Measurements from ENCODE around the gene CALN1. TPM values are rescaled to one million over a fixed set of nuclear protein-coding genes. Genes with fewer than 3 reads are reported as not detected.
"Not testable (repeated sequence)": the region's sequence is repeated elsewhere in the genome, so short reads cannot be mapped to it uniquely, and the experiment has no call there.

Gene CALN1
- total RNA-seq, 5 donors from 2014 or later (not counting 1 experiment from before 2014, with no cell fraction given) = 0.03 to 0.26 (median 0.05) TPM

DNA sequence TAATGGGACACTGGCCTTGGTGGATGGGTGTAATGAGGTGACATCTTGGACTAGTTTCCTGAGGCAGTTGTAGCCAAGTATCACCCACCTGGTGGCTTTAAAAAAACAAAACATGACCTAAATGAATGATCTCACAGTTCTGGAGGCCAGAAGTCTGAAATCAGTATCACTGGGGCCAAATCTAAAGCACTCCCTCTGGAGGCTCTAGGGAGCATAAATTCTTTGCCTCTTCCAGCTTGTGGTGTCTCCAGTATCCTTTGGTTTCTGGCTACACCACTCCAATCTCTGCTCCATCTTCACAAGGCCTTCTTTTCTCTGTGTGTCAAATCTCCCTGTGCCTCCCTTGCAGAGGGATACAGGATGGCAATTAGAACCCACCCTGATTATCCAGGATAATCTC is 342.9 kb downstream of the CALN1 start:
- Histone ChIP-seq H3K27ac (ENCODE audit: low read length) (no peak overlapping the region), H3K4me3 (ENCODE audit: control insufficient read depth in 1 of 2, extremely low read depth in 1 of 2, low read length in 1 of 2) (no peak overlapping the region), H3K36me3 (ENCODE audit: control insufficient read depth in 2 of 2, extremely low read depth in 1 of 2, insufficient read depth in 1 of 2, low read length in 1 of 2) (no peaks in the 10 kb centered on the region), H3K4me1 (ENCODE audit: control insufficient read depth in 1 of 2, extremely low read depth in 1 of 2, insufficient read depth in 2 of 2, low read length in 2 of 2) (no peaks in the 10 kb centered on the region), H3K27me3 (replicated peaks in 1 of 2; ENCODE audit: control insufficient read depth in 2 of 2, extremely low read depth in 1 of 2, insufficient read depth in 2 of 2, low read length in 1 of 2) (no peaks in the 10 kb centered on the region), H3K9me3 (peaks cover 8% of the 10 kb centered on the region)
- POLR2A ChIA-PET = no interaction called here
- Mint-ChIP-seq H3K27me3 (no peaks in the 10 kb centered on the region), H3K9me3 (peaks cover 15 to 37% (median 20%) of the 10 kb centered on the region in 3 donors), H3K36me3 (no peaks in the 10 kb centered on the region), H3K27ac (no peak overlapping the region), H3K4me1 (no peaks in the 10 kb centered on the region), H3K4me3 (no peak overlapping the region)
- CTCF ChIA-PET = no interaction called here
- no peak for DNase-seq
- no peak for ATAC-seq (replicated peaks in 1 of 4)

DNA sequence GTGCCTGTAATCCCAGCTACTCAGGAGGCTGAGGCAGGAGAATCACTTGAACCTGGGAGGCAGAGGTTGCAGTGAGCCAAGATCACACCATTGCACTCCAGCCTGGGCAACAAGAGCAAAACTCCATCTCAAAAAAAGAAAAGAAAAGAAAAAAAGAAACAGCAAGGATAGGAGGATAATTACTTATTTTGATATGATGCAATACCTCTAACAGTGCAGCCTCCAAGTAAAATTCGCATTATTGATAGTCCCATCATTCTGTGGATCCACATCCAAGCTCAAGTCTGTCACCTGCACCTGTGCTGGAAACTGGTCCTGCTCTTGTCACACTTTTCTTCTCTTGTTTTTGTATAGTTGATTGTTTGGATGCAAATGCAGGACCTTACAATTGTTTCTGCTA is 346.4 kb downstream of the CALN1 start:
- H3K4me1 Mint-ChIP-seq; POLR2A ChIA-PET; H3K4me3 ChIP-seq (ENCODE audit: control insufficient read depth in 1 of 2, extremely low read depth in 1 of 2, low read length in 1 of 2); H3K9me3 ChIP-seq; H3K27ac ChIP-seq (ENCODE audit: low read length); H3K36me3 Mint-ChIP-seq; DNase-seq; H3K27ac Mint-ChIP-seq; CTCF ChIA-PET; H3K4me3 Mint-ChIP-seq; H3K4me1 ChIP-seq (ENCODE audit: control insufficient read depth in 1 of 2, extremely low read depth in 1 of 2, insufficient read depth in 2 of 2, low read length in 2 of 2); H3K27me3 ChIP-seq (replicated peaks in 1 of 2; ENCODE audit: control insufficient read depth in 2 of 2, extremely low read depth in 1 of 2, insufficient read depth in 2 of 2, low read length in 1 of 2); H3K27me3 Mint-ChIP-seq; H3K36me3 ChIP-seq (ENCODE audit: control insufficient read depth in 2 of 2, extremely low read depth in 1 of 2, insufficient read depth in 1 of 2, low read length in 1 of 2); ATAC-seq (replicated peaks in 1 of 4): not testable (repeated sequence)
- no CpG with 5 or more reads among the region's 1 CpG for WGBS (ENCODE audit: insufficient coverage)
- H3K9me3 Mint-ChIP-seq = peaks cover 3 to 13% (median 11%) of the 10 kb centered on the region in 3 donors

DNA sequence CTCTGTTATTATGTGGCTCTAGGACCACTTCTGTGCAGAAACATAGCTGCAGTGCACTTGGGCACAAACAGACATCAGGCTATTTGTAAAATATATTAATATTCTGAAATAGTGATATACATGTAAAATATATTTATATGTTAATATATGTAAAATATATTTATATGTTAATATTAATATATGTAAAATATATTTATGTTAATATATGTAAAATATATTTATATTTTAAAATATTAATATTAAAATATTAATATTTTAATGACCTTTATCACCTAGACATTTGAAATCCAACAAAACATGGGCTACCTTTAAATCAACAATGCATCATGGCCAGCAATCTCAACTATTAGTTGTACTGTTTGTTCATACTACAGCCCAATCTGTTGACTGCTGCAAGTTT is 347.2 kb downstream of the CALN1 start:
- no peaks in the 10 kb centered on the region for H3K27me3 ChIP-seq (replicated peaks in 1 of 2; ENCODE audit: control insufficient read depth in 2 of 2, extremely low read depth in 1 of 2, insufficient read depth in 2 of 2, low read length in 1 of 2)
- H3K4me3 ChIP-seq (ENCODE audit: control insufficient read depth in 1 of 2, extremely low read depth in 1 of 2, low read length in 1 of 2) = no peak overlapping the region
- POLR2A ChIA-PET = no interaction called here
- H3K4me1 ChIP-seq (ENCODE audit: control insufficient read depth in 1 of 2, extremely low read depth in 1 of 2, insufficient read depth in 2 of 2, low read length in 2 of 2) = no peaks in the 10 kb centered on the region
- ATAC-seq (replicated peaks in 1 of 4) (no peak), DNase-seq (no peak)
- H3K27me3 Mint-ChIP-seq = no peaks in the 10 kb centered on the region
- H3K27ac Mint-ChIP-seq = no peak overlapping the region
- no peaks in the 10 kb centered on the region for H3K36me3 ChIP-seq (ENCODE audit: control insufficient read depth in 2 of 2, extremely low read depth in 1 of 2, insufficient read depth in 1 of 2, low read length in 1 of 2)
- H3K36me3 Mint-ChIP-seq = no peaks in the 10 kb centered on the region
- H3K27ac ChIP-seq (ENCODE audit: low read length) = no peak overlapping the region
- no peaks in the 10 kb centered on the region for H3K4me1 Mint-ChIP-seq
- no peak overlapping the region for H3K4me3 Mint-ChIP-seq
- CTCF ChIA-PET = no interaction called here
- no peaks in the 10 kb centered on the region for H3K9me3 ChIP-seq
- H3K9me3 Mint-ChIP-seq = peaks cover 3 to 13% (median 12%) of the 10 kb centered on the region in 3 donors

DNA sequence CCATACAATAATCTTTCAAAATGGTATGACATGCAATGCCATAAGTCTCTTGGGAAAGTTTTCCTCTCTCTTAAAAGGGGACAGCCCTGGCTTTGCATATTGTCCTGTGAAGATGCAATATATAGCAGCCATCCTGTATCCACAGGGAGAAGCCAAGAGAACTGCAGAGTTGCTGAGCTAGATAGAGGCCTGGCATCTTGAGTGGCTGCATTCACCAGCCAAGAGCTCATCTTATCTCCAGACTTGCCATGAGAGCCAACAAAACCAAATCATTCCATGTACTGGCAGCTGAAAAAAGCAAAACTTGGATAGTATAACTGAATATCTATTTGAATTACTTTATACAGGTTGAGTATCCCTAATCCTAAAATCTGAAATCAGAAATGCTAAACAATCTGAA is 348.8 kb downstream of the CALN1 start:
- Mint-ChIP-seq H3K27me3 (no peaks in the 10 kb centered on the region), H3K36me3 (no peaks in the 10 kb centered on the region), H3K4me1 (peaks cover 0 to 2% (median 0%) of the 10 kb centered on the region in 3 donors), H3K4me3 (no peak overlapping the region), H3K9me3 (peaks cover 3 to 12% (median 9%) of the 10 kb centered on the region in 3 donors), H3K27ac (no peak overlapping the region)
- ATAC-seq (replicated peaks in 1 of 4) (no peak), DNase-seq (no peak)
- Histone ChIP-seq H3K4me3 (ENCODE audit: control insufficient read depth in 1 of 2, extremely low read depth in 1 of 2, low read length in 1 of 2) (no peak overlapping the region), H3K36me3 (ENCODE audit: control insufficient read depth in 2 of 2, extremely low read depth in 1 of 2, insufficient read depth in 1 of 2, low read length in 1 of 2) (no peaks in the 10 kb centered on the region), H3K4me1 (ENCODE audit: control insufficient read depth in 1 of 2, extremely low read depth in 1 of 2, insufficient read depth in 2 of 2, low read length in 2 of 2) (peaks cover 0 to 5% of the 10 kb centered on the region in 2 experiments), H3K9me3 (no peaks in the 10 kb centered on the region), H3K27ac (ENCODE audit: low read length) (no peak overlapping the region), H3K27me3 (replicated peaks in 1 of 2; ENCODE audit: control insufficient read depth in 2 of 2, extremely low read depth in 1 of 2, insufficient read depth in 2 of 2, low read length in 1 of 2) (no peaks in the 10 kb centered on the region)
- POLR2A ChIA-PET = no interaction called here
- CTCF ChIA-PET = no interaction called here

DNA sequence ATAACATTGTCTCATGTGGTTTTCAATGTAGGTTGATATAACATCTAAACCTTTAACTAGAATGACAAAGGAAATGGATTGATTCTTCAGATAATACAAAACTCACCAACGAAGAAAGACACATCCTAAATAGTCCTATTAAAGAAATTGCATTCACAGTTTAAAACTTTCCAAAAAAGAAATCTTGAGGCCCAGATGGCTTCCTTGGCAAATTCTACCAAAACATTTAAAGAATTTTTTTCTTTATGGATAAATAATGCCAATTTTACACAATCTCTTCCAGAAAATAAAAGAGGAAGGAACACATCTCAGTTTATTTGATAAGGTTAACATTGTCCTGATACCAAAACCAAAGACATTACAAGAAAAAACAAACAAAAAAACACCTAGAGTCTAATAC is 349.5 kb downstream of the CALN1 start:
- Histone ChIP-seq H3K4me3 (ENCODE audit: control insufficient read depth in 1 of 2, extremely low read depth in 1 of 2, low read length in 1 of 2) (no peak overlapping the region), H3K36me3 (ENCODE audit: control insufficient read depth in 2 of 2, extremely low read depth in 1 of 2, insufficient read depth in 1 of 2, low read length in 1 of 2) (no peaks in the 10 kb centered on the region), H3K9me3 (no peaks in the 10 kb centered on the region), H3K4me1 (ENCODE audit: control insufficient read depth in 1 of 2, extremely low read depth in 1 of 2, insufficient read depth in 2 of 2, low read length in 2 of 2) (peaks cover 0 to 7% of the 10 kb centered on the region in 2 experiments), H3K27ac (ENCODE audit: low read length) (no peak overlapping the region), H3K27me3 (replicated peaks in 1 of 2; ENCODE audit: control insufficient read depth in 2 of 2, extremely low read depth in 1 of 2, insufficient read depth in 2 of 2, low read length in 1 of 2) (no peaks in the 10 kb centered on the region)
- no peak for ATAC-seq (replicated peaks in 1 of 4)
- peaks cover 0 to 3% (median 2%) of the 10 kb centered on the region in 3 donors for H3K4me1 Mint-ChIP-seq
- no peak overlapping the region for H3K27ac Mint-ChIP-seq
- POLR2A ChIA-PET = no interaction called here
- no CpG with 5 or more reads among the region's 1 CpG for WGBS (ENCODE audit: insufficient coverage)
- no peaks in the 10 kb centered on the region for H3K36me3 Mint-ChIP-seq
- CTCF ChIA-PET = no interaction called here
- no peak overlapping the region for H3K4me3 Mint-ChIP-seq
- DNase-seq = no peak
- no peaks in the 10 kb centered on the region for H3K27me3 Mint-ChIP-seq
- peaks cover 3 to 12% (median 9%) of the 10 kb centered on the region in 3 donors for H3K9me3 Mint-ChIP-seq

DNA sequence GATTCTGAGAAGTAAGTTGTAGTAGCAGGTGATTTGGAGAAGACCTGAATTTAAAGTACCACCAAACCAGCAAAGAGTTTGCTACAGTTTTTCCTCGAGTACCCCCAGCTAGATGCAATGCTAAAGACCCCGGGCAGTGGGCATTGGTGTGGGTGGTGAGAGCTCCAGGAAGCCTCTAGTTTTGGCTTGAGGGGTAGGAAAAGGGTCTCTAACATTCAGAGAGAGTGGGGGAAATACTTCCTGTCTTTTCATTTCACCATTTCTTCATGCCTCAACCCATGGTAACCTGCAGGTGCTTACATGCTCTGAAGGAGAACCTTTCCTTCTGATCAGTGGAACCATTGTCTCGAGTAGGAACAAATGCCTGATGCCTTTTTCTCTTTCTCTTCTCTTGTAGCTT is 352.2 kb downstream of the CALN1 start:
- no peak for DNase-seq
- H3K4me3 Mint-ChIP-seq = no peak overlapping the region
- ATAC-seq (replicated peaks in 1 of 4) = no peak
- POLR2A ChIA-PET = no interaction called here
- Histone ChIP-seq H3K4me1 (ENCODE audit: control insufficient read depth in 1 of 2, extremely low read depth in 1 of 2, insufficient read depth in 2 of 2, low read length in 2 of 2) (peaks cover 0 to 8% of the 10 kb centered on the region in 2 experiments), H3K27me3 (replicated peaks in 1 of 2; ENCODE audit: control insufficient read depth in 2 of 2, extremely low read depth in 1 of 2, insufficient read depth in 2 of 2, low read length in 1 of 2) (no peaks in the 10 kb centered on the region), H3K36me3 (ENCODE audit: control insufficient read depth in 2 of 2, extremely low read depth in 1 of 2, insufficient read depth in 1 of 2, low read length in 1 of 2) (no peaks in the 10 kb centered on the region), H3K9me3 (no peaks in the 10 kb centered on the region), H3K27ac (ENCODE audit: low read length) (no peak overlapping the region), H3K4me3 (ENCODE audit: control insufficient read depth in 1 of 2, extremely low read depth in 1 of 2, low read length in 1 of 2) (no peak overlapping the region)
- H3K27ac Mint-ChIP-seq = no peak overlapping the region
- WGBS (ENCODE audit: insufficient coverage) = 37% methylated on average over 2 of the region's 3 CpGs
- peaks cover 0 to 5% (median 2%) of the 10 kb centered on the region in 3 donors for H3K4me1 Mint-ChIP-seq
- no peaks in the 10 kb centered on the region for H3K27me3 Mint-ChIP-seq
- H3K9me3 Mint-ChIP-seq = peaks cover 2 to 9% (median 7%) of the 10 kb centered on the region in 3 donors
- no peaks in the 10 kb centered on the region for H3K36me3 Mint-ChIP-seq
- CTCF ChIA-PET = no interaction called here

DNA sequence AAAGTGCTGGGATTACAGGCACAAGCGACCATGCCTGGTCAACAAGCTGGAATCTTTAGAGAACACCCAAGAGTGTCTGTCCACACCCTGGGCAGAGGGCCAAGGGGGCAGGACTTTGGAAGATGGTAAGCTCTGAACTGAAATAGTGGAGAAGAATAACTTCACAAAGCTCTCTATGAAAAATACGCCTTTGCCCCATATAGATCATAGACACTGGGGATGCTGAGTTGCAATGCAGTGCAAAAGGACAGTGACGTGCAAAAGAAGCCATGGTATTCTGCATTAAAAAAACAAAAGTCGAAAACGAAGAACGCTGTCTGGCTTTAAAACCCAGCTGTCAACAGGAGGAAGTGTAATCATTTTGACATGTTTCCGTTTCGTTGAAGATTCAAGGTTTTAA is 353.6 kb downstream of the CALN1 start:
- Mint-ChIP-seq H3K27ac (no peak overlapping the region), H3K27me3 (no peaks in the 10 kb centered on the region), H3K9me3 (peaks cover 4 to 16% (median 14%) of the 10 kb centered on the region in 3 donors), H3K36me3 (no peaks in the 10 kb centered on the region), H3K4me3 (peak overlapping the region in 1 of 3 donors; percentile 59), H3K4me1 (peaks cover 0 to 5% (median 2%) of the 10 kb centered on the region in 3 donors)
- Histone ChIP-seq H3K36me3 (ENCODE audit: control insufficient read depth in 2 of 2, extremely low read depth in 1 of 2, insufficient read depth in 1 of 2, low read length in 1 of 2) (no peaks in the 10 kb centered on the region), H3K27ac (ENCODE audit: low read length) (no peak overlapping the region), H3K4me3 (ENCODE audit: control insufficient read depth in 1 of 2, extremely low read depth in 1 of 2, low read length in 1 of 2) (no peak overlapping the region), H3K4me1 (ENCODE audit: control insufficient read depth in 1 of 2, extremely low read depth in 1 of 2, insufficient read depth in 2 of 2, low read length in 2 of 2) (peaks cover 0 to 8% of the 10 kb centered on the region in 2 experiments), H3K27me3 (replicated peaks in 1 of 2; ENCODE audit: control insufficient read depth in 2 of 2, extremely low read depth in 1 of 2, insufficient read depth in 2 of 2, low read length in 1 of 2) (no peaks in the 10 kb centered on the region), H3K9me3 (no peaks in the 10 kb centered on the region)
- DNase-seq (no peak), ATAC-seq (replicated peaks in 1 of 4) (peak in 1 of 4 experiments; percentile 42)
- ChIA-PET POLR2A (no interaction called here), CTCF (no interaction called here)
- WGBS (ENCODE audit: insufficient coverage) = 2% methylated on average over 5 of the region's 8 CpGs
